ENCODE measurements around the gene PPP3R1.

The PPP3R1 gene

DNA sequence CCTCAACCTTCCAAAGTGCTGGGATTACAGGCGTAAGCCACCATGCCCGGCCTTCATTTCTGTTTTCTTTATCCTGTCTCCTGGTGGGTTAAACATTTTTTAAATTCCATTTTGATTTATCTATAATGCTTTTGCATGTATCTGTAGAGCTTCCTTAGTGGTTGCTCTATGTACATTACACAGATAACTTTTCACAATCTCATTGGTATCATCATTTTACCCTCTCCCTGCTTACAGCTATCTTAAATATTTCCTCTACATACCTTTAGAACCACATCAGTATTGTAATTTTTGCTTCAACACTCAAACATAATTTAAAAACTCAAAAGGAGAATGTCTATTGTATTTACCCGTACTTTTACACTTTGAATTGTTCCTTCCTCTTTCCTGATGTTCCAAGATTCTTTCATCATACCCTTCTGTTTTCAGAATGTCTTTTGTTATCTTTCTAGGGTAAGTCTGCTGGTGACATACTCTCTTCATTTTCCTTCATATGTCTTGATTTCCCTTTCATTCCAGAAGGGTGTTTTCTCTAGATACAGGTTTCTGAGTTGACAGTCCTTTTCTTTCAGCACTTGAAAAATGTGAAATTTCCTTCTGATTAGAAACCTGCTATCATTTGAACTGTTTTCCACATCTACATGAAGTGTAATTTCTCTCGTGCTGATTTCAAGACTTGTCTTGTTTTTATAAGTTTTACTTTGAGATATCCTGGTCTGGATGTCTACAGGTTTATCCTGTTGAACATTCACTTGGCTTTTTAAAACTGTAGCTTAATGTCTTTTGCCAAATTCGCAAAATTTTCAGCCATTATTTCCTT lies 21.9 kb downstream of the PPP3R1 start:
- peak; percentile 19 for DNase-seq

DNA sequence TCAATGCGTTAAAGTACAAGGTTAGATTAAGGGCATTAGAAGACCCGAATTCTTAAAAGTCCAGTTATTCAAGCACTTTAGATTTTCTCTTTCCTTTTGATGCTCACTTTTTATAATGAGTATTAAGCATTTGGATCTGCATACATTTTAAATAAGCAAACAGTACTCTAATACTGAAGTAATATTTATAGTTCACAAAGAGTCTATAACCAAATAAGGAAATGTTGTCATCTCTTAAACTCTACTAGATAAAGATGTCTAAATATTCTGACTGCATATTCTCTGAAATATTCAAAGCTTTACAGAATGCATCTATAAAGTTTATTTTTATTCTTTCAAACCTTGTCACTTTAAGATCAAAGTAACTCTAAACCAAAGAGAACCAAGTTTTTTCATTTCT lies 25.5 kb downstream of the PPP3R1 start:
- DNase-seq = no peak

DNA sequence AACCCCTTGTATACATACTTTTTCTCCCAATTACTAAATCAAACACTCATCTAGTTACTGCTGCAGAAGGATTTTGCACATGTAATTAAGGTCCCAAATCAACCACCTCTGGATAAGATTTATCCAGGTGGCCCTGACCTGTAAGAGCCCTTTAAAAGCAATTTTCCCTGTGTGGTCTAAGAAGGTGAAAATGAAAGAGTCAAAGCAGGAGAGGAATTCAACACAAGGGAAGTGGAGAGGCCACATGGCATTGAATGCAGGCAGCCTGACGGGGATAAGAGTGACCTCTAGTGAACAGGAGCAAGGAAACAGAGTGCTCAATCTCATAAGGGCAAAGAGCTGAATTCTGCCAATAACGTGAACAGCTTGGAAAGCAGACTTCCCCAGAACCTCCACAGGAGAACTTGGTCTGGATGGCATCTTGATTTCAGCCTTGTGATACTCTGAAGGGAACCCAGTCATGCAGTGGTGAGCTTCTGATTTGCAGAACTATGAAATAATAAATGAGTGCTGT lies 27.2 kb downstream of the PPP3R1 start:
- peak; percentile 74 for DNase-seq

DNA sequence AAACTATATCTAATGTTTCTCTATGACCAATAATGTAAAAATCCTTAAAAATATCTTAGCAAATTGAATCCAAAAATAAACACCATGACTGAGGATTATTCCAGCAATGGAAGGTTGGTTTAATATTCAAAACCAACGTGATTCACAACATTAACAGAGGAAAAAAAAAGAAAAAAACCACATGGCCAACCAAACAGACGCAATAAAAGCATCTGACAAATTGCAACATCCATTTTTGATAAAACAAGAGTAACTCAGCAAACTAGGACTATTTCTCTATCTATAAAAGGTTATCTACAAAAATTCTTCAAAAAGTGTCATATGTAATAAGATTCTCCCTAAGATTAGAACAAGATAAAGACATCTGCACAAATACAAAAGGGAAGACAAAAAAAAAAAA lies 28.9 kb downstream of the PPP3R1 start:
- DNase-seq = no peak

DNA sequence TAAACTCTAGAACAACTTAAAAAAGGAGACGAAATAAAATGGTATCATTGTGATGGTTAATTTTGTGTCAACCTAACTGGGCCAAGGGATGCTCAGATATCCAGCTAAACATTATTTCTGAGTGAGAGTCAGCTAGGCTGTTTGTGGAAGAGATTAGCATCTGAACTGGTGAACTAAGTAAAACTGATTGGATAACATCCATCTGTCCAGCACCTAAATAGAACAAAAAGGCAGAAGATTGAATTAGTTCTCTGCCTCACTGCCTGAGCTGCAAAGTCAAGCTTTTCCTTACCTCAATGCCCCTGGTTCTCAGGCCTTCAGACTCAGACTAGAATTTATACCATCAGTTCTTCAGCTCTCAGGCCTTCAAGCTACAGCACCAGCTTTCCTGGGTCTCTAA lies 30.0 kb downstream of the PPP3R1 start:
- no peak for DNase-seq

DNA sequence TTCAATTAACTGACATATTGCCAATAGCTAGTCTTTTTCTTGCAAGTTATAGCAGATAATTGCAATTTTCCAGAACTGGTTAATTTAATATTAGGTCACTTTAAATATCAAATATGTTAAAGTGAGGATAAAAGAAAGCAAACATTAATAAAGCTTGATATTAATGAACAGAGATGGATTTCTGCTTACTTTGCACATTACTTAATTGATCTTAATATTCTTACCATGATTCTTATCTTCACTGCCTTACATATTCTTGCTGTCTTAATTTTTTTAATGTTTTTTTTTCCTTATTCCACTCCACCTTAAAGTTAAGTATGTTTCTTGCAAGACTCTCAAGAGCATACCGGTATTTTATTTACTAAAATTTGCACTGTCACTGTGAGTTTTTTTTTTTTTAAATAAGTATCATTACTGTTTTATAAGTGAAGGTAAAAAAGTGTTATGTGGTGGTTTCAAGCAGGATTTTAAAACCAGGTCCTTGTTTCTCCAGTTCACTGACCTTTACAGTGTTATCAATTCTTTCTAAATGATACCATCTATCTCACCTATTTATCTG lies 33.9 kb downstream of the PPP3R1 start:
- no peak for DNase-seq

DNA sequence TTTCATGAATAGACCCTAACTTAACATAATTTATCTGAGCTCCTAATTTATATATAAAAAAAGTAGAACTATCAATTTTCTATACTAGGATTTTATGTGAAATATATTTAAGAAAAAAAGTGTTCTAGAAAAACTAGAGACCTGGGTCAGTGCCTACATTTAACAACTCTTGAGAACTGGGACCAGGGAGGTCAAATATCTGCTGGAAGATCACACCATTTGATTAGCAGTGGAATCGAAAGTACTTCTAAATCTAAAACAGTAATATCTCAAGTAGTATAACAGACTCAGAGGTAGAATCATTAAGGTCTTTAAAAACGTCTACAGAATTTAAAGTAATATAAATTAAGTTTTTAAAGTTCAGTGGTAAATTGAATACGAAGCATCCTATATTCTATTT lies 34.6 kb downstream of the PPP3R1 start:
- no peak for DNase-seq

DNA sequence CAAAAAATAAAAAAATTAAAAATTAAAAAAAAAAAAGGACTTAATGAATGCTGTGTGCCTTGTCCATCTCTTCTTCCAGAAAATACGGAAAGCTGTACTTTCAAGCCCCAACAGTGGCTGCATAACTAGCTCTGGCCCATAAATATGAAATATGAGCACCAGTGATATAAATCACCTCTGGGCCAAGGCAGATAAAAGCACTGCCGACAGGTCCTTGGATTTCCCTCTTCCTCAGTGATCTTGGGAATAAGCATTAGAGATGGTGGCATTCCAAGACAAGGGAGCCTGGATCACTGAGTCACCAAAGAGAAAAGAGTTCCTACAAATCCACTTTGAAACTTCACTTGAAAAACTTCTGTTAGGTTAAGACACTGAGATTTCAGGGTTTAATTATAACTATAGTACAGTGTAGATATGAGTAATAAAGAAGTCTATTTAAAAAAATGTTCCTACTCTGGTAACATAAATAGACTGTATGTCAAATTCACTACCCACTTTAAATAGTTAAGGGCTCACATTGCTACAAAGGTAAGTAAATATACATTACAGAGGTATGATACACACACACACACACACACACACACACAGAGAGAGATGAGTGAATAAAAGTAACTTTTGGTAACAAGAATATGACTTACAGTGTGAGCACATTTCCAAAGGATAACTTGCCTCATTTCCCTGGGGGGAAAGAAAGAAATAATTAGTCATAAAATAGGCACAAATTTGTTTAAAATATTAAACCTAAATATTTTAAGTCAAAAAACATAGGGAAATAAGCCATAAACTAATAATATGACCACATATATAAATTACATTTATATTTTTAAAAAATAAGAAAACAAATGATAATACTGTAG lies 35.6 kb downstream of the PPP3R1 start:
- DNase-seq = no peak

DNA sequence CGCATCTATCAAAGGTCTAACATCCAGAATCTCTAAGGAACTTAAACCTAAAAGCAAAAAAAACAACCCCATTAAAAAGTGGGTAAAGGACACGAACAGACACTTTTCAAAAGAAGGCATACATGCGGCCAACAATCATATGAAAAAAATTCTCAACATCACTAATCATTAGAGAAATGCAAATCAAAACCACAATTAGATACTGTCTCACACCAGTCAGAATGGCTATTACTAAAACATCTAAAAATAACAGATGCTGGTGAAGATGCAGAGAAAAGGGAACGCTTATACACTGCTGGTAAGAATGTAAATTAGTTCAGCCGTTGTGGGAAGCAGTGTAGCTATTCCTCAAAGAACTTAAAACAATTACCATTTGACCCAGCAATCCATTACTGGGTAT lies 38.0 kb downstream of the PPP3R1 start:
- DNase-seq = no peak

DNA sequence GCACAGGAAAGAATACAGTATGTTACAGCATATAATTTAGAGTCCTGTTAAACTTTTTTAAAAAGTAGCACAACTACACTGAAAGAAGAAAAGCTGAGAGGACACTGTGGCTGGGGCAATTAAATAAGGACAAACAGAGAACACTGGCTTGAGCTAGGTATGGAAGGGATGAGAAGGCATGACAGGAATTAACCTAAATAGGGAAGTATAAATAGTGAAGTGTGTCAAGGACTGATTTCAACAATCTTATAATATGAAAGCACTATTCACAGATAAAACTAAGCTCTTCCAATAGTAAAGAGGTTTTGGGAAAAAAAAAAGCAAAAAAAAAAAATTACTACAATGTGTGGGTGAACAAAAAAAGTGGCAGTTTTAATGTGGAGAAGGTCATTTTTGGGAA lies 45.5 kb downstream of the PPP3R1 start:
- DNase-seq = no peak

DNA sequence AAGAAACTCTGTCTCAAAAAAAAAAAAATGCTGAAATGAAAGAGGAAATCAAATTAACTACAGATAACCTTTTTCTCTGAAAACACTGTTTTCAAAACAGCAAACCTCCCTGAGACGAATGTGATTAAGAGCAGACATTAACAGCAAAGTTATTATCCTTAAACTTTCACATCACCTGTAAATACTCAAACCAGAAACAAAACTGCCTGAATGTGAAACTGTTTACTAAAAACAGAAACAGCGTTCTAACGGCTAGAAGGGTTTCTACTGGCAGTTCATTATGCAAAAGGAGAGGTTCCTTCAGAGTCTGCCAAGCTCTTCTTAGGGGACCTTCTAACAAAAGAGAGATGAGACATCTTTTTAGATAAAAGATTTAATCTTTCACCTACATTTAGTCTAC lies 48.7 kb downstream of the PPP3R1 start:
- DNase-seq = no peak

DNA sequence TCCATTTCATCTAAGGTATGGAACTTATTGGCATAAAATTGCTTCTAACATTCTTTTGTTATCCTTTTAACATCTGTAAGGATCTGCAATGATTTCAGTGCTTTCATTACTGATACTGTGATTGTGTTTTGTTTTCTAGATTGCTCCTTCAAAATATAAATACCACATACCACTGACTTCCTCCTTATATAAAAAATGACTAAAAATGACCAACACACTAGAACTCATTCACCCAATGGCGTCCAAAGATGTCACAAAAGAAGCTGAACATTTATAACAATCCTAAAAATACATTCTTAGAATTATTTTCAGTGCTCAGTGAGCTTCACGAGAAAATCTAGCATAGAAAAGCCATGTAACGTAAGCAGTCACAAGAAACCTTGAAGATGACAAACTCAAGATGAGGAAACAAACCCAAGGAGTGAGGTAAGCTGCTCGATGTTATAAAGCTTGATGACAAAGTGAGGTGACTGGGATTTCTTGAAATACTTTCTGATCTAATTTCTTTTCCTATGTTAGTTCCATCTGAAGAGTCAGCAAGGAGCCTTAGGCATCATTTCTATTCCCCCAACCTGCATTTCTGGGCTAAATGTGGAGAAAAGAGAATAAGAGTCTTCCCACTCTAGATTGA lies 52.1 kb downstream of the PPP3R1 start:
- no peak for DNase-seq

DNA sequence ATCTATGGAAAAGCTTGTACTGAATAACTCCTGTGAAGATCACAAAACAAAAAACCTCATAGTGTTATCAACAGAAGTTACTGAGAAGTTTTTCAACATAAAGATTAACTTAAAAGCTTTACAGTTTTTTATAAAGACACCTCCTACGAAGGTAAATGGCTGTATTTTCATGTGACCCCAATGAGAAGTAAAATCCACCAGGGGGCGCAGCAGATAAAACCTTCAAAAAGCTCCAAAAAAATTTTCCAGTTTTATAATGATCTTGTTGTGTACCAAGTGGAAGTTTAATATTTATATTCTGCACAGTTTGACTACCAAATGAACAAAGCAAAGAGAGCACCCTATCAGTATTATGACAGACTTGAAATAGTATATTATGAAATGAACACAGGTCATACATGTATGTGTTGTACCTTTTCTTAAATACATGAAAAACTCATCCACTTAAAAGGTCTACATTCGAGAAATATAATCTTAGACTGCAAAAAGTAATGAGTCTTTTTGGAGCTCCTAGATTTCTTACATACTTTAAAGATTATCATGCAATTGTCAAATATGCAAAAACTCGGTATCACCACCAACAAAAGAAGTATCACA lies 56.1 kb downstream of the PPP3R1 start:
- DNase-seq = peak; percentile 90

DNA sequence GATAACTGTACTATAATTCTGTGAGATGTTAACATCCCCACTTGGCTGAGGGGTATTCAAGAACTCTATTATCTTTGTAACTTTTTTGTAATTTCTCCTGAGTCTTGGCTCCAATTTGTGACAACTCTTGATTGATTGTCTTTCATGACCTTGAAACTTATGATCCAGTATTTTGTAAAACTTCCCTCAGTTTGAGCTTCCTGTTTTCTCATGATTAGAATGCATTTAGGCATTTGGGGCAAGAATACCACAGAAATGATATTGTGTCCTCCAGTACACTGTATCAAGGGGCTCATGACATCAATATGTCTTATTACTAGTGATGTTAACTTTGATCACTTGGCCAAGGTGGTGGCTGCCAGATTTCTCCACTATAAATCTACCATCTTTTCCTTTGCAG lies 57.2 kb downstream of the PPP3R1 start:
- DNase-seq = no peak

DNA sequence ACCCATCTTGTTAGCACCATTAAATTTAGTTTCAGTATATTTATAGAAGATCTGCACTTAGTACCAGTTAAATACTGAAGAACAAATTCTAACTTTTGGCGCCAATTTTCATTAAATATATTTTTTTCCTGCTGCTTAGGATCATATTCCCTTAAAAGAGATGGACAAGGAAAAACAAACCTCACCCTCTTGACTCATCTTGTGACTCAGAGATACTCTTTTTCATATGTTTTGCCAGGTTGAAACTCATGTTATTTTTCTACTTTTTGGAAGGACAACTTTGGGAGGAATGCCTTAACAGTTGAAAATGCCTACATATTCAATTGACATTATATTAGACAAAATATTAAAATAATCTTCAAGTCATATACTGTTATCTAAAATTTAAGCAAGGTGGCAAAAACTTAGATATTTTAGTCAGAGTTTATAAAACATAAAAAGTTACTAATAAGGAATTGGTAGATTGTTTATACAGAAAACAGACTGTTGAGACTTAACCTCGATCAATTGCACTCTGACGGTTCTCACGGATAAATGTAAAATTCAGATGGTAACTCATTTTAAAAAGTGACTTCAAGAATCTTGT lies 58.5 kb downstream of the PPP3R1 start:
- no peak for DNase-seq

DNA sequence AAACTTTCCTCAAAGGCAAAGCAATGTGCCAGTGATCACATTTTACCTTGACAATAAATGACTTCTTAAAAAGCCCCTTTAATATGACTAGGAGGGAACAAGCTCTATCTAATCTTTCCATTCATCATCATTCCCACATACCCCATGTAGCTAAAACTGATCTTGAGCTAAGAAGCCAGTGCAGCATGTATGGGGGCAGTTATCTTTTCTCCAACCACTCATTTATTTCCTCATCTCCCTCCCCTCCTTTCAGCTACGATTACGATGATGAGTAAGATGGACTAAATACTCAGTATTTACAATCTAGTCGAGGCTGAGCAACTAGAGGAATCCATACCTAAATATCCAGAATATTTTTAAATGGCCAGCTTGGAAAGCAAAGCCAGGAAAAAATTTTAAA lies 59.2 kb downstream of the PPP3R1 start:
- peak; percentile 56 for DNase-seq

DNA sequence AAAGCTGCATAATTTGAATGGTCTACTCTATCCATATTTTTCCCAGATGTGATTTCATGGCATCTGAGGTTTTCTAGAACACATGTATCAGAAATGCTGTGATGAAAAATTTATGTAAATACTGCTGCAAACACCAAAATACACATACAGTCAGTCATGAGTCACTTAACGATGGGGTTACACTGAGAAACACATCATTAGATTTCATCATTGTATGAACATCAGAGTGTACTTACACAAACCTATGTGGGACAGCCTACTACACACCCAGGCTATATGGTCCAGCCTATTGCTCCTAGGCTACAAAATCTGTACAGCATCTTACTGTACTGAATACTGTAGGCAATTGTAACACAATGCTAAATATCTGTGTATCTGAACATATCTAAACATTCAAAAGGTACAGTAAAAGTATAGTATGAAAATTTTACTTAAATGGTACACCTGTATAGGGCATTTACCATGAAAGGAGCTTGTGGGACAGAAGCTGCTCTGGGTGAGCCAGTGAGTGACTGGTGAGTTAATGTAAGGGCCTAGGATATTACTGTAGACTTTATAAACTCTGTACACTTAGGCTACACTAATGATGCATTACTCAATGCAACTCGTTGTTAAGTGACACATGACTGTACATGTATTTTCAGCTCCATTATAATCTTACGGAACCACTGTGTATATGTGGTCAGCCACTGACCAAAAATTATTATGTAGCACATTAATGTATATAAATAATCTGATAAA lies 61.2 kb downstream of the PPP3R1 start:
- no peak for DNase-seq

DNA sequence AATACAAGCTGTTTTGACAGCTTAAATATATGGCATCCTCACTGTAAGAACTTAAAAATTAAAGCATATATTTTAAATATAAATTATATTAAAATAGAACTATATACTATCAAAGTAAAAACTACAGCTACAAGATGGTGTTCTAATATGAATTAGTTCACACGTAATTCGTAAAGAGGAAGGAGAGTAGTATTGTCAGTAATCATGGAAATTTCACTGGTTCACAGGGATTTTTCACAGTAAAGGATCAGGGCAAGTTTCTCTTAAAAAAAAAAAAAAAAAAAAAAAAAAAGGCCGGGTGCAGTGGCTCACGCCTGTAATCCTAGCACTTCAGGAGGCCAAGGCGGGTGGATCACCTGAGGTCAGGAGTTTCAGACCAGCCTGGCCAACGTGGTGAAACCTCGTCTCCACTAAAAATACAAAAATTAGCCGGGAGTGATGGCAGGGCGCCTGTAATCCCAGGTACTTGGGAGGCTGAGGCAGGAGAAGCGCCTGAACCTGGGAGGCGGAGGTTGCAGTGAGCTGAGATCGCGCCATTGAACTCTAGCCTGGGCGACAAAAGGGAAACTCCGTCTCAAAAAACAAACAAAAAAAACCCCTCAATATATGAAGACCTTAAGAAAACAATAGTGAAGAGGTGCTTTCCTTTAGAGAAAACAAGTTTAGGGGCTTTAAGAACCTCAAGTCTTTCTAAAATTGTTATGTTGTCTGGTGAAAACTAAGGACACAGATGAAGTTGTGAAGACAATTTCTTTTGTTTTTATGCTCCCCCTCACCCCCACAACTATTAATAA lies 62.1 kb downstream of the PPP3R1 start:
- DNase-seq = no peak

DNA sequence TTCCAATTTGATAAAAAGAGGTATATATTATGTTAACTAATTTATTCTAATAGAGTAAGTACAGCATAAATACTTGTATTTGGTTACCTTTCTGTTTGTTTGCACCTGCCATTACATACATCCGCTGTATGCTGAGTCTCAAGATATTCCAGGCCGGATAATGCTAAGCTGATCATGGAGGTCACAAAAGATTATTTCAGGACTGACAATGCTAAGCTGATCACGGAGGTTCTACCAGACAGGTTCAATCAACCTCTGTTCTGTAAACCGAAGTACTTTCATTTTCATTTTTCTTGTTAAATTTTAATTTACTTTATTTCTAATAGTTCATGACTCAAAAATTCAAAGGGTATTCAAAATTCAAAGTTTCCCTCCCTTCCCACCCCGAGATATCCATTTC lies 63.5 kb downstream of the PPP3R1 start:
- DNase-seq = no peak

DNA sequence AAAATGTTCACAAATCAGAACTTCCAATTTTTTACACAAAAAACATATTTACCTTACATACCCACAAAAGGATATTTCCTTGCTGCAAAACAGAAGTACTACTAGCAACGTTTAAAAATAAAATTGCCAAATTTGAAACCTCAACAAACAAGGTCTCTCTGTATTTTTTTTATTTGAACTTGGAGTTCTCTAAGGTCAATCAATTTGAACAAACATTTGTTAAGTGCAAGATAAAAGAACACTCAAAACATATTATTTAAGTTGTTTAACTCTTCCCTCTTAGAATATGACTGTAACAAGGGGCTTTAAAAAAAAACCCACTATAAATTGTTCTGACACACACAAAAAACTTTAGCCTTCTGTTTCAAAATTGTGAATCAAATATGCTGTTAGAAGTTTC lies 65.0 kb downstream of the PPP3R1 start:
- no peak for DNase-seq
